Activated CD4-positive, alpha-beta memory T cell treated with anti-CD3 and anti-CD28 coated beads, Interleukin-2, amount 10 ng/mL, durations not matched to agents 7 days and 5 days (primary cell): ENCODE data around the gene CCDC6. TPM values are rescaled to one million over a fixed set of nuclear protein-coding genes. Genes with fewer than 3 reads are reported as not detected.
"Not testable (repeated sequence)": the region's sequence is repeated elsewhere in the genome, so short reads cannot be mapped to it uniquely, and the experiment has no call there.

Experiments used
- CTCF ChIA-PET: fragments of 350-600 bp; sonication (Branson Sonifier 250); formaldehyde crosslinking; loops from one replicate; lab custom pipeline; 2021; ENCODE audit warnings: antibody characterized with exemption, inconsistent platforms; lab: Charles Lee
- POLR2A ChIA-PET: fragments of 350-600 bp; sonication (Branson Sonifier 250); formaldehyde crosslinking; loops from one replicate; lab custom pipeline; 2021; ENCODE audit warnings: antibody characterized with exemption; lab: Charles Lee
- DNase-seq: peaks from one replicate; pipeline ENCODE4 v3.0.0-alpha.2; 2020
- H3K27ac Mint-ChIP-seq: one replicate; pipeline ENCODE4 v1.8.0; 2021; ENCODE audit warnings: mild to moderate bottlenecking, mixed read lengths
- H3K27me3 Mint-ChIP-seq: one replicate; pipeline ENCODE4 v1.8.0; 2021; ENCODE audit warnings: mixed read lengths
- H3K36me3 Mint-ChIP-seq: one replicate; pipeline ENCODE4 v1.8.0; 2021; ENCODE audit warnings: low read depth, mixed read lengths
- H3K4me1 Mint-ChIP-seq: one replicate; pipeline ENCODE4 v1.8.0; 2021; ENCODE audit warnings: mixed read lengths
- H3K4me3 Mint-ChIP-seq: one replicate; pipeline ENCODE4 v1.8.0; 2021; ENCODE audit warnings: mild to moderate bottlenecking, mixed read lengths
- H3K9me3 Mint-ChIP-seq: one replicate; pipeline ENCODE4 v1.8.0; 2021; ENCODE audit warnings: mixed read lengths
- total RNA-seq, 2 experiments: library from RNA; stranded (reverse); gene quantifications; one replicate each; pipeline ENCODE4 v1.2.3, GENCODE V29; 2021

The CCDC6 gene
- total RNA-seq, 2 experiments from 2014 or later = 22.4 to 22.6 TPM

DNA sequence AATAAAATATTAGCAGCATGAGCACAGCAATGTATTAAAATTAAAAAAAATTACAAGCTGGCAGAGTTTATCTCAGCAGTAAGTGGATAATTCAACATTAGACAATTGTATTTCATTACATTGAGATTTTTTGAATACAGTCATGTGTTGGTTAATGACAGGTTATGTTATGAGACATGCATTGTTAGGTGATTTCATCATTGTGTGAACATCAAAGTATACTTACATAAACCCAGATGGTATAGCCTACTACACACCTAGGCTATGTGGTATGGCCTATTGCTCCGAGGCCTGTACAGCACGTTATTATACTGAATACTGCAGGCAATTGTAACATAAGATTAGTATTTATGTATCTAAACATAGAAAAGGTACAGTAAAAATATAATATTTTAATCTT is 29.7 kb downstream of the CCDC6 start:
- DNase-seq = no peak
- peaks cover 75% of the 10 kb centered on the region for H3K4me1 Mint-ChIP-seq
- H3K36me3 Mint-ChIP-seq = no peaks in the 10 kb centered on the region
- ChIA-PET POLR2A (interaction anchor here (1.4 kb wide), 1 partner anchor 31 kb away, joined by 4 read pairs; no protein-coding TSS in a partner anchor), CTCF (interaction anchor here (0.9 to 1.3 kb wide), 2 partner anchors 12 to 29 kb away, joined by 3 to 5 read pairs; partner anchors contain the start of gene CCDC6)
- H3K27ac Mint-ChIP-seq = no peak overlapping the region
- H3K4me3 Mint-ChIP-seq = no peak overlapping the region
- no peaks in the 10 kb centered on the region for H3K9me3 Mint-ChIP-seq
- H3K27me3 Mint-ChIP-seq = no peaks in the 10 kb centered on the region

DNA sequence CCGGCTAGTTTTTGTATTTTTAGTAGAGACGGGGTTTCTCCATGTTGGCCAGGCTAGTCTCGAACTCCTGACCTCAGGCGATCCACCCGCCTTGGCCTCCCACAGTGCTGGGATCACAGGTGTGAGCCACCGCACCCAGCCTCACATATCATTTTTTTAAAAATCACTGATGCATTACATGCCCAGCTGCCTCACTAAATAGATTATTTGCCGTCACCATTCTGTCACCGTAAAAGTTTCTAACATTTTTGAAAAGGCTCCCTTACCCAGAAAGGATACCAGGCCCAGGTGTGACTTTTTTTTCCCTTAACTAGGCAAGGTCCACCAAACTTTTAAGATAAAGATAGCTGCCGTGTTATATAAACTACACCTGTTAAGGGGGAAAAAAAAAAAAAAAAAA is 30.1 kb downstream of the CCDC6 start:
- H3K4me3 Mint-ChIP-seq, H3K27ac Mint-ChIP-seq: not testable (repeated sequence)
- peaks cover 70% of the 10 kb centered on the region for H3K4me1 Mint-ChIP-seq

DNA sequence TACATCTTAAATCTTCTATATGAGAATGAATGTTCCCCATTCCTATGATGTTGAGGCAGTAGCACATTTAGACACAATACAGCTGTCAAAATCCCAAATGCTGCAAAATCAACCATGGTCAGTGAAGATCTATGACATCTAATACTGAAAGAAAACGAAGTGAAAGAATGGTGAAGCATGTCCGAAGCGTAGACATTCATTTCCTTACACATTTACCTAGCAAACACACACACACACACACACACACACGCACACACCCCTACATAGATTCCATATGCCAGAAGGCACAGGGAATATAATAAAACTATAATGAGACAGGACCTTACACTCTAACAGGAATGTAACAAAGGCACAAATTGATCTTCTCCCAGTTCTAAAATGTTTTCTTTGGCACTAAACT is 32.5 kb downstream of the CCDC6 start:
- H3K9me3 Mint-ChIP-seq = no peaks in the 10 kb centered on the region
- POLR2A ChIA-PET = interaction anchor here (0.7 to 1.6 kb wide), 4 partner anchors 14 to 34 kb away, joined by 3 to 6 read pairs (median 4); partner anchors contain the start of gene CCDC6
- H3K27me3 Mint-ChIP-seq = no peaks in the 10 kb centered on the region
- no peak overlapping the region for H3K27ac Mint-ChIP-seq
- CTCF ChIA-PET = interaction anchor here (0.8 to 2.1 kb wide), 3 partner anchors 9 to 251 kb away, joined by 3 to 10 read pairs (median 3); partner anchors contain the start of gene CCDC6
- DNase-seq = no peak
- peaks cover 47% of the 10 kb centered on the region for H3K4me1 Mint-ChIP-seq
- no peaks in the 10 kb centered on the region for H3K36me3 Mint-ChIP-seq
- H3K4me3 Mint-ChIP-seq = no peak overlapping the region

More for the DNA sequence above, 30.1 kb downstream of the CCDC6 start:
- H3K27me3 Mint-ChIP-seq, H3K36me3 Mint-ChIP-seq, H3K9me3 Mint-ChIP-seq, DNase-seq: not testable (repeated sequence)
- POLR2A ChIA-PET = interaction anchor here (1.4 kb wide), 1 partner anchor 32 kb away, joined by 4 read pairs; no protein-coding TSS in a partner anchor
- CTCF ChIA-PET = interaction anchor here (0.9 to 1.3 kb wide), 3 partner anchors 10 to 30 kb away, joined by 3 to 5 read pairs (median 4); partner anchors contain the start of gene CCDC6

DNA sequence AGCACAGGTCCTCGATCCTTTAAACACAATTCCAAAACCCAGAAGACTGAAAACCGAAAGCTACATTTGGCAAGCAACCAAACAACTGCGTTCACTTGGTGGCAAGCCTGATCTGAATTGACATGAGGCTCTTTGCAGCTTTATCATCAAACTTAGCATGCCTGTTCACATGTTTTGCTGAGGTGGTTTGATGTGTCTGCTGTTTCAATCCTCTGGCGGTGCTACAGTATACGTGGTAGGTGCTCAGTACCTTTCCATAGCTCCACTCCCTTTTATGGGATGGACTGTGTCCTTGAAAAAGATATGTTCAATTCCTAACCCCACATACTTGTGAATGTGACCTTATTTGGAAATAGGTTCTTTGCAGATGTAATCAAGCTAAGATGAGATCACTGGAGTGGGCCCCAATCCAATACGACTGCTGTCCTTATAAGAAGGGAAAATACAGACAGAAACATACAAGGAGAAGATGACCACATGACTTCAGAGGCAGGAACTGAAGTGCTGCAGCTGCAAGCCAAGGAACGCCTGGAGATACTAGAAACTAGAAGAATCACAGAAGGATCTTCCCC is 33.4 kb downstream of the CCDC6 start:
- ChIA-PET POLR2A (interaction anchor here (0.7 to 1.6 kb wide), 4 partner anchors 15 to 35 kb away, joined by 3 to 6 read pairs (median 4); partner anchors contain the start of gene CCDC6), CTCF (interaction anchor here (1.1 to 2.1 kb wide), 2 partner anchors 8 to 33 kb away, joined by 3 to 10 read pairs; partner anchors contain the start of gene CCDC6)
- Mint-ChIP-seq H3K27ac (no peak overlapping the region), H3K27me3 (no peaks in the 10 kb centered on the region), H3K4me1 (peaks cover 38% of the 10 kb centered on the region), H3K36me3 (no peaks in the 10 kb centered on the region), H3K9me3 (no peaks in the 10 kb centered on the region), H3K4me3 (no peak overlapping the region)
- DNase-seq = no peak

DNA sequence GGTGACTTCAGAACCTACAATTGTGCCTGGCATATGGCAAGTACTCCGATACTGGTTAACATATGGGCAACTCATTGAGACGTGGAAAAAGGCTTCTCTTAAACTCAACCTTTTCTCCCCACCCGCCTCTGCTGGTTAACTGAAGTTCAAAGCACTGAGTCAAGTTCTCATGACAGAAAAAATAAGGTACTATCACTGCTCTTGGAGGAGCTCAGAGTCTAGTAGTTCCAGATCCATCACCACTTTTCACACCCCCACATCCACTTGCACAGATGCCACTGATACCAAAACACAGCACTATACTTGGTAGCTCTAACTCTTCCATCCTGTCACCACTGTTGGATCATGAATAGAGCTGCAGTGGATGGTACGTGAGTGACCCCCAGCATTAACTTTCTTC is 36.2 kb downstream of the CCDC6 start:
- H3K27me3 Mint-ChIP-seq = no peaks in the 10 kb centered on the region
- POLR2A ChIA-PET = interaction anchor here (1.4 to 2.0 kb wide), 2 partner anchors 9 to 36 kb away, joined by 3 to 6 read pairs; partner anchors contain the start of gene CCDC6

DNA sequence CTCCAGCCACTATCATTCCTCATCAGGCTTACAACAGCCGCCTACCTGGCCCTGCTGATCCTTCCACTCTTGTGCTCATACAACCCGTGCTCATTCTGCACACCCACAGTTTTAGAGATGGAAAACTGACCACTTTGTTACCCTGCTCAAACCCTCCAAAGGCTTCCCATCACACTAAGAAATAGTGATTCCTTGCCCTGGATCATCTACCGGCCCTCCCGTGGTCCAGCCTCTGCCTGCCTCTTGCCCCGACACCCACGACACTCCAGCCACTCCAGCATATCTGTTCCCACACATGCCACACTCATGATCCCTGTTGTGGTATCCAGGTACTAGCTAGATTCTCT is 36.8 kb downstream of the CCDC6 start:
- Mint-ChIP-seq H3K27me3 (no peaks in the 10 kb centered on the region), H3K9me3 (no peaks in the 10 kb centered on the region), H3K4me1 (peaks cover 31% of the 10 kb centered on the region), H3K4me3 (no peak overlapping the region), H3K27ac (no peak overlapping the region), H3K36me3 (no peaks in the 10 kb centered on the region)
- no peak for DNase-seq
- CTCF ChIA-PET = no interaction called here
- POLR2A ChIA-PET = interaction anchor here (1.4 to 2.0 kb wide), 2 partner anchors 10 to 37 kb away, joined by 3 to 6 read pairs; partner anchors contain the start of gene CCDC6

More for the DNA sequence above, 36.2 kb downstream of the CCDC6 start:
- Mint-ChIP-seq H3K4me1 (peaks cover 31% of the 10 kb centered on the region), H3K27ac (no peak overlapping the region), H3K4me3 (no peak overlapping the region), H3K36me3 (no peaks in the 10 kb centered on the region), H3K9me3 (no peaks in the 10 kb centered on the region)
- no peak for DNase-seq
- CTCF ChIA-PET = interaction anchor here (0.6 to 1.4 kb wide), 2 partner anchors 36 to 306 kb away, joined by 4 to 5 read pairs; partner anchors contain the start of gene CCDC6

DNA sequence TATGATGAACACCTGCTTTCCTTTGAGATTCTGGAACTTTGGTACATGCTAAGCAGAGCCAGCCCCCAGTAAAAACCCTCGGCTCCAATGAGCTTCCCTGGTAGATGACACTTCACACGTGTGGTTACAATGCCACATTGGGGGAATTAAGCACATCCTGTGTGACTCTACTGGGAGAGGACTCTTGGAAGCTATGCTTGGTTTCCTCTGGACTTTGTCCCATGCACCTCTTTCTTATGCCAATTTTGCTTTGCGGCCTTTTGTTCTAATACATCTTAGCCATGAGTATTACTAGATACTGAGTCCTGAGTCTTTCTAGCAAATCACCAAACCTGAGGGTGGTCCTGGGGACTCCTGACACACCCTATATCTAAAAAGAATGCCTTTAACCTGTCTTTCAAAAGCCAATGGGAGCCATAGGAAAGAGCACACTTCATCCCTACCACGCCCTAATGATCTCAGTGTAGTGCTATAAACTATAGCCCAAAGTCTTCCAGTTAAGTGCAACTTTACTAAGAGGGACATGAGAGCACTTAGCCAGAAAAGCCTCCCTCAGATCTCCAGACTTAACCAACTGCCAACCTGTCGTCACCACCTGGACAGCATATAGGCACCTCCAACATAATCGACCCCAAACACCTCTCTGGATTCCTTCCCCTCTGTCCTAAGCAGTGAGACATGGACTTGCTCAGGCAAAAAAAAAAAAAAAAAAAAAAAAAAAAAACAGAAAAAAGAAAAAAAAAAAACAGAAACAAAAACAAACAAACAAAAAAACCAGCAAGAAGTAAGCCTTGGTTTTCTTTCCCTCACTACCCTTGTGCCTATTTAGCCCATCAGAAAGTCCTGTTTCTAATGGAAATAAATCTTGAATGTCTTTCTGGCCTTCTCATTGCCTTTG is 37.4 kb downstream of the CCDC6 start:
- H3K4me3 Mint-ChIP-seq = no peak overlapping the region
- no peaks in the 10 kb centered on the region for H3K9me3 Mint-ChIP-seq
- H3K27me3 Mint-ChIP-seq = no peaks in the 10 kb centered on the region
- ChIA-PET CTCF (no interaction called here), POLR2A (interaction anchor here (1.3 to 2.0 kb wide), 3 partner anchors 11 to 37 kb away, joined by 3 to 6 read pairs (median 5); partner anchors contain the start of gene CCDC6)
- peaks cover 25% of the 10 kb centered on the region for H3K4me1 Mint-ChIP-seq
- DNase-seq = no peak
- no peak overlapping the region for H3K27ac Mint-ChIP-seq
- H3K36me3 Mint-ChIP-seq = no peaks in the 10 kb centered on the region

DNA sequence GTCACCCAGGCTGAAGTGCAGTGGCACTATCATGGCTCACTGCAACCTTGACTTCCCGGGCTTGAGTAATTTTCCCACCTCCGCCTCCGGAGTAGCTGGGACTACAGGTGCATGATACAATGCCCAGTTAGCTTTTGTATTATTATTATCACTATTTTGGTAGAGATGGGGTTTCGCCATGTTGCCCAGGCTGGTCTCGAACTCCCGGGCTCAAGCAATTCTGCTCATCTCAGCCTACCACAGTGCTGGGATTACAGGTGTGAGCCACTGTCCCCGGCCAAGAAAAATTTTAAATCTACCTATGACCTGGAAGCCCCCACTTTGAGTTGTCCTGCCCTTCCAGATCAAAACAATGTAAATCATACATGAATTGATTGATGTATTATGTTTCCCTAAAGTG is 38.8 kb downstream of the CCDC6 start:
- no peak for DNase-seq
- no peak overlapping the region for H3K4me3 Mint-ChIP-seq
- peaks cover 18% of the 10 kb centered on the region for H3K4me1 Mint-ChIP-seq
- no peaks in the 10 kb centered on the region for H3K36me3 Mint-ChIP-seq
- ChIA-PET POLR2A (interaction anchor here (1.3 kb wide), 1 partner anchor 39 kb away, joined by 5 read pairs; the partner anchor contains the start of gene CCDC6), CTCF (no interaction called here)
- no peaks in the 10 kb centered on the region for H3K27me3 Mint-ChIP-seq
- no peaks in the 10 kb centered on the region for H3K9me3 Mint-ChIP-seq
- no peak overlapping the region for H3K27ac Mint-ChIP-seq

DNA sequence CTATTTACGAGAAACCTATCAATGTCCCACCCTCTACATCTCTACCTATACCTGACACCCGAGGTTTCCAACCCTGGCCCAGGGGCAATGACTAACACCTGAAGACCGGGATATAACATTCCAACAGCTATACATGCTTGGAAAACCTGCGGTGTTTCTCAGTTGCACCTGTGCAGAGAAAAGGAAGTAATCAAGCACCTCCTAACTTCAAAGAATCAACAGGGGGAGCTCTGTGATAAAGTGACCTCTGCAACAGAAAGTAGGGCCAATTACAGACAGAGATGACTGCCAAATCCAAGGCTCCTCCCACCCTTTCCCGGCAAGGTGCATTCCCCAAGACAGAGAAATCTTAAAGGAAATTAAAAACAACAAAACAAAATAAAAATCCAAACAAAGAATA is 41.3 kb downstream of the CCDC6 start:
- ChIA-PET POLR2A (interaction anchor here (4.6 kb wide), 1 partner anchor 41 kb away, joined by 39 read pairs; the partner anchor contains the start of gene CCDC6), CTCF (interaction anchor here (0.6 to 4.6 kb wide), 20 partner anchors 8 to 577 kb away, joined by 3 to 49 read pairs (median 3); partner anchors contain the start of gene CCDC6)
- no peak overlapping the region for H3K27ac Mint-ChIP-seq
- H3K4me3 Mint-ChIP-seq = no peak overlapping the region
- H3K27me3 Mint-ChIP-seq = no peaks in the 10 kb centered on the region
- DNase-seq = no peak
- peaks cover 2% of the 10 kb centered on the region for H3K9me3 Mint-ChIP-seq
- H3K4me1 Mint-ChIP-seq = peaks cover 11% of the 10 kb centered on the region
- H3K36me3 Mint-ChIP-seq = peaks cover 7% of the 10 kb centered on the region

DNA sequence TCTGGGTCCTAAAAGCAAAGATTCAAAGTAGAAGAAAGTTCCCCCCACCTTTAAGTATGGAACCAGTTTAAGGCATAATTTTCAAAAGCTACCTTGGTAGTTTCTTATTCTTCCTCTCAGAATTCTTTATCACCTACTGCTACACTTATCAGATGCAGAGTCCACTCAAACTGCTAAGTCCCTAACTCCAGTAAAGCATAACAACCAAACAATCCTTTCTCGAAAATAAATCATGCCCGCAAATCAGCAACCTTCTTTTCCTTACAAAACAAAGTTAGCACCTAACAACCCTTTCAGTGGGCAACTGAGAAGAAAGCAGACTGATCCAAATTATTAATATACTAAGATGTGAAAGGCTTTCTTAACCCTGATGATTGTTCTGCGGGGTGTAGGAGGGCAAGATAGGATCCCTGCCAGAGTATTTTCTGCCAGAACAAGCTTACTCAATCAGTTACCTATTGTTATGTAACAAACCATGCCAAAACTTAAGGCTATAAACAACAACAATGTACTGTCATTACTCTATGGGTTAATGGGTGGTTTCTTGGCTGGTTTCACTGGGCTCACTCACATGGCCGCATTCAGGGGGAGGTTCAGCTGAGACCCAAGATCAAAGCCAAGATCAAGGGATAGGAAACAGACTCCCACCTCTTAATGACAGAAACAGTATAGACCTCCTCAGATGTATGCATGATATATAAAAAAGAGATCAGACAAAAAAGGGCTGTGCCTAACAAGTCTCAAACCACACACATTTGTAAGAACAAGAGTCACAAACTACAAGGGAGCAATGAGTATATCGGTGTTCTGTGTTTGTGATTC is 42.0 kb downstream of the CCDC6 start:
- CTCF ChIA-PET = interaction anchor here (0.8 to 4.6 kb wide), 18 partner anchors 9 to 349 kb away, joined by 3 to 49 read pairs (median 3); partner anchors contain the start of gene CCDC6
- POLR2A ChIA-PET = interaction anchor here (4.6 kb wide), 1 partner anchor 42 kb away, joined by 39 read pairs; the partner anchor contains the start of gene CCDC6
- peaks cover 5% of the 10 kb centered on the region for H3K9me3 Mint-ChIP-seq
- H3K27ac Mint-ChIP-seq = no peak overlapping the region
- no peaks in the 10 kb centered on the region for H3K27me3 Mint-ChIP-seq
- DNase-seq = no peak
- peaks cover 10% of the 10 kb centered on the region for H3K36me3 Mint-ChIP-seq
- H3K4me3 Mint-ChIP-seq = no peak overlapping the region
- H3K4me1 Mint-ChIP-seq = peaks cover 11% of the 10 kb centered on the region

DNA sequence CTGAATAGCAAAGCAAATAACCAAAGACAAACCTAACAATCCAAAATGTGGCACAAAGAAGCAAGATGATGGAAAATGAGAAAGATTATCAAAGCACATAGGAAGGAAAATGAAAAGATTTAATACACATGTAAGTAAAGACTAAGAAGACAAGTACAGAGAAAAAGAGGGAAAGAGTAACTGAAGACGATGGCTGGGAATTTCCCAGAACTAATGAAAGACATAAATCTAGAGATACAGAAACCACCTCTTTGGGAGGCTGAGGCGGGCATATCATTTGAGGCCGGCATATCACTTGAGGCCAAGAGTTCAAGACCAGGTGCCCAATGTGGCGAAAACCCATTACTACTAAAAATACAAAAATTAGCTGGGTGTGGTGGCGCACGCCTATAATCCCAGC is 46.8 kb downstream of the CCDC6 start:
- Mint-ChIP-seq H3K36me3 (peaks cover 19% of the 10 kb centered on the region), H3K27me3 (no peaks in the 10 kb centered on the region), H3K4me1 (no peaks in the 10 kb centered on the region), H3K27ac (no peak overlapping the region), H3K9me3 (peaks cover 9% of the 10 kb centered on the region), H3K4me3 (no peak overlapping the region)
- POLR2A ChIA-PET = no interaction called here
- DNase-seq = no peak
- CTCF ChIA-PET = no interaction called here

DNA sequence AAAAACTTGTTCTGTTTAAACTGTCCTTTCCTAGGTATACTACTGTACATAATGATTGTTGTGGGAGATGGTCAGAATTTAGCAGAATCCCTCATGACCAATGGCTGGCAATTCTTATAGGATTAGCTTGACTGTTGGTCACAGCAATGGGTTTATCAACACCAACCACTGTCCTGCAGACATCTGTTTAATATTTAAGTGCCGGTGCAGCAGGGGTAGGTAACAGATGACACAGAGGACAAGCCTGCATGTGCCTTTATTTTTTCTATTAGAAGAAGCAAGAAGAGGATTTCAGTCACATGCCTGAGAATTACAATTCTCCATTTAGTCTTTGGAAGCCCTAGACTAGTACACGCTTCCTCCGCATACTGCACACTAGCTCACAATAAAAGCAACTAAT is 48.4 kb downstream of the CCDC6 start:
- Mint-ChIP-seq H3K36me3 (peaks cover 28% of the 10 kb centered on the region), H3K4me1 (peaks cover 2% of the 10 kb centered on the region), H3K27ac (no peak overlapping the region), H3K27me3 (no peaks in the 10 kb centered on the region), H3K9me3 (peaks cover 10% of the 10 kb centered on the region), H3K4me3 (no peak overlapping the region)
- no peak for DNase-seq
- CTCF ChIA-PET = interaction anchor here (0.5 kb wide), 1 partner anchor 13 kb away, joined by 3 read pairs; no protein-coding TSS in a partner anchor
- POLR2A ChIA-PET = no interaction called here
